Endothelial cell of umbilical vein (primary cell): ENCODE results near the gene DNAI7. TPM values are rescaled to one million over a fixed set of nuclear protein-coding genes. Genes with fewer than 3 reads are reported as not detected.

Source experiments
- BruUV-seq: library from RNA; stranded (reverse); fragments of 400-500 nt; replicated peaks from 2 replicates; lab custom pipeline; 2021; lab: Mats Ljungman, UMichigan
- CTCF ChIA-PET: fragments of 300-600, 350-600 bp; sonication (Branson Sonifier 250); formaldehyde crosslinking; loops from one replicate; lab custom pipeline; 2021; ENCODE audit warnings: antibody characterized with exemption, inconsistent platforms; lab: Charles Lee
- POLR2A ChIA-PET: fragments of 300-600, 350-600 bp; sonication (Branson Sonifier 250); formaldehyde crosslinking; loops from one replicate; lab custom pipeline; 2021; ENCODE audit warnings: antibody characterized with exemption, inconsistent platforms; lab: Charles Lee
- DNase-seq: peaks from one replicate; pipeline ENCODE4 v3.0.0-alpha.2; 2011; ENCODE audit warnings: low read depth, low spot score
- FAIRE-seq: peaks from 2 replicates; lab custom pipeline; 2011; peaks lifted over from hg19 to GRCh38; lab: Jason Lieb, UNC
- H2AFZ ChIP-seq: 2 replicates; pipeline ENCODE4 v1.6.0; 2012; ENCODE audit warnings: low read depth, low read length, control low read depth, inconsistent platforms
- H3K27ac ChIP-seq: 2 replicates; pipeline ENCODE4 v1.5.1; 2011; ENCODE audit warnings: low read depth, mild to moderate bottlenecking, control low read depth, low read length, moderate library complexity; ENCODE audit not compliant: insufficient read depth
- H3K27me3 ChIP-seq, 2 experiments: 2 replicates each; pipeline versions ENCODE4 v1.6.0 to v1.6.1; 2011; ENCODE audit warnings: low read length in 2 of 2, mixed read lengths in 1 of 2; ENCODE audit not compliant: control insufficient read depth in 2 of 2, insufficient read depth in 2 of 2
- H3K36me3 ChIP-seq, 2 experiments: 2 replicates in 1 of 2; 3 replicates in 1 of 2; pipeline ENCODE4 v1.5.1; 2011; ENCODE audit warnings: low read length in 2 of 2, mild to moderate bottlenecking in 1 of 2, moderate library complexity in 1 of 2; ENCODE audit not compliant: control insufficient read depth in 2 of 2, insufficient read depth in 2 of 2; ENCODE audit errors: extremely low read depth in 1 of 2
- H3K4me1 ChIP-seq: 3 replicates; pipeline ENCODE4 v1.5.1; 2011; ENCODE audit warnings: mild to moderate bottlenecking, low read length; ENCODE audit not compliant: control insufficient read depth, insufficient read depth; ENCODE audit errors: extremely low read depth
- H3K4me2 ChIP-seq: 2 replicates; pipeline ENCODE4 v1.6.1; 2011; ENCODE audit warnings: low read length, control low read depth, mixed read lengths; ENCODE audit not compliant: insufficient read depth
- H3K4me3 ChIP-seq, 3 experiments: fragments of 200-600 bp in 1 of 3; sonication (generic), shearing (Covaris generic) in 1 of 3; replicated peaks in 1 of 3; 2 replicates each; pipeline ENCODE4 v1.5.1; 2011 to 2016; ENCODE audit warnings: control low read depth in 3 of 3, low read length in 3 of 3, mild to moderate bottlenecking in 2 of 3, inconsistent platforms in 1 of 3, low read depth in 1 of 3, moderate library complexity in 1 of 3; ENCODE audit not compliant: insufficient read depth in 1 of 3
- H3K79me2 ChIP-seq: 2 replicates; pipeline ENCODE4 v1.6.0; 2012; ENCODE audit warnings: low read length, inconsistent platforms; ENCODE audit not compliant: control insufficient read depth, insufficient read depth
- H3K9ac ChIP-seq: replicated peaks from 2 replicates; pipeline ENCODE3; 2011; ENCODE audit warnings: low read length, control low read depth; ENCODE audit not compliant: insufficient read depth; ENCODE audit errors: extremely low read depth
- H3K9me1 ChIP-seq: replicated peaks from 3 replicates; pipeline ENCODE4 v1.6.0; 2011; ENCODE audit warnings: mild to moderate bottlenecking, low read length; ENCODE audit not compliant: control insufficient read depth, insufficient read depth; ENCODE audit errors: extremely low read depth
- H3K9me3 ChIP-seq: replicated peaks from 2 replicates; pipeline ENCODE4 v1.5.1; 2012; ENCODE audit warnings: low read length, inconsistent platforms; ENCODE audit not compliant: control insufficient read depth, insufficient read depth
- H4K20me1 ChIP-seq: replicated peaks from 2 replicates; pipeline ENCODE3; 2011; ENCODE audit warnings: mild to moderate bottlenecking, low read length; ENCODE audit not compliant: control insufficient read depth, insufficient read depth; ENCODE audit errors: extremely low read depth
- EZH2 ChIP-seq: IDR thresholded peaks from 2 replicates; pipeline ENCODE4 v1.6.1; 2012; ENCODE audit warnings: borderline replicate concordance, low read depth, mild to moderate bottlenecking, moderate library complexity, low read length, inconsistent platforms; ENCODE audit not compliant: severe bottlenecking
- FOS ChIP-seq: IDR thresholded peaks from 2 replicates; pipeline ENCODE4 v1.6.1; 2011; ENCODE audit warnings: mild to moderate bottlenecking, low read length, moderate library complexity, borderline replicate concordance; ENCODE audit not compliant: insufficient read depth
- GATA2 ChIP-seq: IDR thresholded peaks from 2 replicates; pipeline ENCODE4 v1.7.0; 2011; ENCODE audit warnings: low read depth, mild to moderate bottlenecking, moderate library complexity, mixed read lengths, low read length; ENCODE audit not compliant: insufficient read length, insufficient read depth
- MAX ChIP-seq: IDR thresholded peaks from 2 replicates; pipeline ENCODE4 v1.6.1; 2011; ENCODE audit not compliant: insufficient read depth, insufficient read length
- MYC ChIP-seq: IDR thresholded peaks from one replicate; pipeline ENCODE4 v1.6.1; 2011; ENCODE audit warnings: mild to moderate bottlenecking, low read depth, low read length
- POLR2A ChIP-seq: IDR thresholded peaks from 2 replicates; pipeline ENCODE4 v1.6.1; 2012; ENCODE audit warnings: low read depth, mild to moderate bottlenecking, control low read depth, low read length
- dilution Hi-C: fragments of 300-500 bp; cut with MboI; formaldehyde crosslinking; loops from one replicate; pipeline ENCODE4 v1.15.0; 2019; ENCODE audit warnings: low sequenced_read_pairs; ENCODE audit not compliant: extremely low pct_ligation_motif_present
- intact Hi-C: fragments of 100-400 bp; cut with micrococcal nuclease; formaldehyde crosslinking; loops from one replicate; pipeline ENCODE4 v1.10.0; 2022
- polyA plus RNA-seq, 4 experiments: library from polyadenylated mRNA; depleted of rRNA in 3 of 4; stranded (reverse) in 3 of 4; unstranded in 1 of 4; fragments of >200 nt; gene quantifications; 2 replicates each; pipeline versions ENCODE4 v1.2.1 to v1.2.3, GENCODE V29; 2011 to 2012; ENCODE audit warnings: missing spikeins in 1 of 4
- total RNA-seq: library from RNA; stranded (reverse); gene quantifications from 2 replicates; pipeline ENCODE4 v1.2.3, GENCODE V29; 2021
- TF ChIP-seq, protein P1 (sequence below), 2 donors: IDR thresholded peaks; 1 replicate in 1 of 2; 2 replicates in 1 of 2; pipeline ENCODE4 v1.5.1; 2011; ENCODE audit warnings: low read length in 2 of 2, mild to moderate bottlenecking in 2 of 2, moderate library complexity in 2 of 2, control low read depth in 1 of 2, inconsistent platforms in 1 of 2, low read depth in 1 of 2; ENCODE audit not compliant: insufficient read depth in 1 of 2; ENCODE audit errors: extremely low read depth in 1 of 2

The DNAI7 gene
- total and polyA plus RNA-seq, 2 donors (not counting 3 experiments of a cell fraction or from before 2014, with no cell fraction given) = not detected

DNA sequence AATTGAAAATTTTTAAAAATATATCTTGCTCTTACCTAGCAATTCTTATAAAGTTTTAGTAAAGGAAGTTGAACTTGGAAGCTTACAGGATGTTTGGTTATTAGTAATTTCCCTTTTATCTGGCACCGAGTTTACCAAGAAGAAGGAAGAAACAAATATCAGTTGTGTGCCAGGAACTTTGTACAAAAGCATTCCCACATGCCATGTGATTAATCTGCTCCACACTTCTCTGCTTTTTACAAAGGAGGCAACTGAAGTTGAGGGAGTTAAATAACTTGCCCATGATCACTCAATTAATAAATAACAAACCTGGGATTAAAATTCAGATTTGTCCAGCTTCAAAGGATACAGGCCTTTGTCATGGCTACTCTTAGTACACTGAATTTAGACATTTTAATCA lies 123.6 kb downstream of the DNAI7 start:
- dilution Hi-C loops = no loop called here
- peaks cover 6% of the 10 kb centered on the region for H3K4me1 ChIP-seq
- no peak overlapping the region for H3K4me3 ChIP-seq
- no peak overlapping the region for H3K27ac ChIP-seq
- H3K36me3 ChIP-seq = no peaks in the 10 kb centered on the region
- H3K79me2 ChIP-seq = no peaks in the 10 kb centered on the region
- ChIA-PET POLR2A (no interaction called here), CTCF (interaction anchor here (1.1 kb wide), 1 partner anchor 15 kb away, joined by 3 read pairs; no protein-coding TSS in a partner anchor)
- H3K4me2 ChIP-seq = peak overlapping the region; percentile 30
- BruUV-seq = no TSS peak
- intact Hi-C loops = no loop called here
- H3K27me3 ChIP-seq = no peaks in the 10 kb centered on the region
- TF ChIP-seq MAX = no peak
- TF ChIP-seq MYC = no peak
- TF ChIP-seq, protein P1, sequence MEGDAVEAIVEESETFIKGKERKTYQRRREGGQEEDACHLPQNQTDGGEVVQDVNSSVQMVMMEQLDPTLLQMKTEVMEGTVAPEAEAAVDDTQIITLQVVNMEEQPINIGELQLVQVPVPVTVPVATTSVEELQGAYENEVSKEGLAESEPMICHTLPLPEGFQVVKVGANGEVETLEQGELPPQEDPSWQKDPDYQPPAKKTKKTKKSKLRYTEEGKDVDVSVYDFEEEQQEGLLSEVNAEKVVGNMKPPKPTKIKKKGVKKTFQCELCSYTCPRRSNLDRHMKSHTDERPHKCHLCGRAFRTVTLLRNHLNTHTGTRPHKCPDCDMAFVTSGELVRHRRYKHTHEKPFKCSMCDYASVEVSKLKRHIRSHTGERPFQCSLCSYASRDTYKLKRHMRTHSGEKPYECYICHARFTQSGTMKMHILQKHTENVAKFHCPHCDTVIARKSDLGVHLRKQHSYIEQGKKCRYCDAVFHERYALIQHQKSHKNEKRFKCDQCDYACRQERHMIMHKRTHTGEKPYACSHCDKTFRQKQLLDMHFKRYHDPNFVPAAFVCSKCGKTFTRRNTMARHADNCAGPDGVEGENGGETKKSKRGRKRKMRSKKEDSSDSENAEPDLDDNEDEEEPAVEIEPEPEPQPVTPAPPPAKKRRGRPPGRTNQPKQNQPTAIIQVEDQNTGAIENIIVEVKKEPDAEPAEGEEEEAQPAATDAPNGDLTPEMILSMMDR (IDR thresholded peaks at IDR 0.05; ENCODE audit: extremely low read depth in 1 of 2, insufficient read depth in 1 of 2, low read depth in 1 of 2, low read length in 2 of 2) = no peak
- TF ChIP-seq GATA2 = no peak
- TF ChIP-seq EZH2 = no peak
- TF ChIP-seq FOS = no peak
- no peak for TF ChIP-seq POLR2A
- peak; percentile 59 for FAIRE-seq
- H3K9me1 ChIP-seq = no peaks in the 10 kb centered on the region
- H4K20me1 ChIP-seq = no peaks in the 10 kb centered on the region
- no peaks in the 10 kb centered on the region for H3K9me3 ChIP-seq
- DNase-seq = peak; percentile 42
- no peak overlapping the region for H3K9ac ChIP-seq
- H2AFZ ChIP-seq = no peak overlapping the region
